PFSK-1 (cell line): ENCODE results near the gene UCP3.

Experiments
- FOXP2 ChIP-seq: optimal IDR thresholded peaks from 2 replicates; pipeline ENCODE3; 2011; ENCODE audit warnings: borderline replicate concordance, control low read depth, inconsistent platforms; ENCODE audit not compliant: insufficient read depth; ENCODE audit errors: extremely low read length, extremely low read depth
- POLR2AphosphoS5 ChIP-seq: IDR thresholded peaks from 2 replicates; pipeline ENCODE4 v1.6.1; 2012; ENCODE audit warnings: low read depth, mild to moderate bottlenecking, control low read depth, low read length, moderate library complexity
- REST ChIP-seq, 2 experiments: IDR thresholded peaks; 2 replicates each; pipeline versions ENCODE4 v1.6.1 to v1.8.0; 2011 to 2012; ENCODE audit warnings: low read depth in 2 of 2, low read length in 2 of 2, control low read depth in 1 of 2, inconsistent platforms in 1 of 2, mild to moderate bottlenecking in 1 of 2, moderate library complexity in 1 of 2; ENCODE audit not compliant: insufficient read depth in 1 of 2
- SIN3A ChIP-seq: IDR thresholded peaks from 2 replicates; pipeline ENCODE4 v1.6.1; 2012; ENCODE audit warnings: mild to moderate bottlenecking, low read length, moderate library complexity, borderline replicate concordance; ENCODE audit not compliant: insufficient read depth
- TAF1 ChIP-seq: IDR thresholded peaks from 2 replicates; pipeline ENCODE4 v1.6.1; 2012; ENCODE audit warnings: low read length, control low read depth, borderline replicate concordance; ENCODE audit not compliant: insufficient read depth

Gene UCP3

GRCh38 chr11:73978576-73979086 is 30.3 kb downstream of the UCP3 start:
- TF ChIP-seq POLR2AphosphoS5 (no peak), REST (IDR thresholded peaks at IDR 0.05; ENCODE audit: insufficient read depth in 1 of 2, low read depth in 2 of 2, low read length in 2 of 2) (no peak), TAF1 (no peak), FOXP2 (no peak), SIN3A (no peak)

GRCh38 chr11:73977856-73978519 is 30.9 kb downstream of the UCP3 start:
- TF ChIP-seq SIN3A, result no peak
- TF ChIP-seq FOXP2, result no peak
- no peak for TF ChIP-seq TAF1
- TF ChIP-seq REST (IDR thresholded peaks at IDR 0.05; ENCODE audit: insufficient read depth in 1 of 2, low read depth in 2 of 2, low read length in 2 of 2), result no peak
- TF ChIP-seq POLR2AphosphoS5, result no peak

GRCh38 chr11:73976451-73977151 is 32.3 kb downstream of the UCP3 start:
- TF ChIP-seq POLR2AphosphoS5, result no peak
- TF ChIP-seq TAF1, result no peak
- TF ChIP-seq SIN3A, result no peak
- TF ChIP-seq REST (IDR thresholded peaks at IDR 0.05; ENCODE audit: insufficient read depth in 1 of 2, low read depth in 2 of 2, low read length in 2 of 2), result no peak
- no peak for TF ChIP-seq FOXP2

GRCh38 chr11:73975479-73975757 is 33.5 kb downstream of the UCP3 start:
- TF ChIP-seq SIN3A, result no peak

- no peak for TF ChIP-seq SIN3A
- no peak for TF ChIP-seq TAF1
- no peak for TF ChIP-seq FOXP2
- no peak for TF ChIP-seq POLR2AphosphoS5
- no peak for TF ChIP-seq REST (IDR thresholded peaks at IDR 0.05; ENCODE audit: insufficient read depth in 1 of 2, low read depth in 2 of 2, low read length in 2 of 2)
These were observed 34.0 kb downstream of the UCP3 start for GRCh38 chr11:73974604-73975478.
